KMS-11 (cell line): ENCODE results near the gene SNAPC1.

ENCODE experiments used
- H2AFZ ChIP-seq: fragments of 200-600 bp; sonication (generic); 2 replicates; pipeline ENCODE4 v1.6.1; 2016; ENCODE audit warnings: antibody characterized with exemption, mixed run types, low read depth
- H3K27ac ChIP-seq: fragments of 200-600 bp; sonication (generic); 2 replicates; pipeline ENCODE4 v1.6.1; 2016; ENCODE audit warnings: mild to moderate bottlenecking, mixed run types
- H3K27me3 ChIP-seq: fragments of 200-600 bp; sonication (generic); 2 replicates; pipeline ENCODE4 v1.6.1; 2017; ENCODE audit warnings: mild to moderate bottlenecking, low read depth, mixed run types, moderate library complexity; ENCODE audit not compliant: insufficient read depth
- H3K36me3 ChIP-seq: fragments of 200-600 bp; sonication (generic); 2 replicates; pipeline ENCODE4 v1.6.1; 2017; ENCODE audit warnings: mild to moderate bottlenecking, mixed run types; ENCODE audit not compliant: insufficient read depth
- H3K4me1 ChIP-seq: fragments of 200-600 bp; sonication (generic); 2 replicates; pipeline ENCODE4 v1.6.1; 2016; ENCODE audit warnings: mild to moderate bottlenecking, low read depth, mixed run types; ENCODE audit not compliant: poor library complexity, severe bottlenecking
- H3K4me2 ChIP-seq: fragments of 200-600 bp; sonication (generic); 2 replicates; pipeline ENCODE4 v1.7.0; 2016; ENCODE audit warnings: mild to moderate bottlenecking, mixed run types
- H3K4me3 ChIP-seq: fragments of 200-600 bp; sonication (generic); IDR thresholded peaks from 2 replicates; pipeline ENCODE4 v1.6.1; 2017; ENCODE audit warnings: low read depth, low read length, mixed read lengths; ENCODE audit not compliant: insufficient read depth
- H3K79me2 ChIP-seq: fragments of 200-600 bp; sonication (generic); 2 replicates; pipeline ENCODE4 v1.6.1; 2016; ENCODE audit warnings: low read depth, mixed run types; ENCODE audit not compliant: insufficient read depth
- H3K9ac ChIP-seq: fragments of 200-600 bp; sonication (generic); 2 replicates; pipeline ENCODE4 v1.6.1; 2016; ENCODE audit warnings: mild to moderate bottlenecking, mixed run types
- H4K20me1 ChIP-seq: fragments of 200-600 bp; sonication (generic); 2 replicates; pipeline ENCODE4 v1.6.1; 2016; ENCODE audit warnings: mild to moderate bottlenecking, mixed run types; ENCODE audit not compliant: insufficient read depth
- CTCF ChIP-seq: fragments of 200-600 bp; sonication (generic); conservative IDR thresholded peaks from 2 replicates; pipeline ENCODE4 v1.6.1; 2017; ENCODE audit warnings: low read depth, mild to moderate bottlenecking, antibody characterized with exemption, low read length, moderate library complexity, mixed read lengths

Gene SNAPC1

GRCh38 chr14:61726778-61727658 is 35.2 kb upstream of the SNAPC1 start:
- H3K27me3 ChIP-seq: no peaks in the 10 kb centered on the region
- H3K9ac ChIP-seq: no peak overlapping the region
- no peak overlapping the region for H3K4me3 ChIP-seq
- no peaks in the 10 kb centered on the region for H4K20me1 ChIP-seq
- H3K27ac ChIP-seq: no peak overlapping the region
- no peaks in the 10 kb centered on the region for H3K4me1 ChIP-seq
- H2AFZ ChIP-seq: no peak overlapping the region
- no peak overlapping the region for H3K4me2 ChIP-seq
- no peaks in the 10 kb centered on the region for H3K36me3 ChIP-seq
- H3K79me2 ChIP-seq: no peaks in the 10 kb centered on the region
- TF ChIP-seq CTCF: no peak

- Histone ChIP-seq H4K20me1 (no peaks in the 10 kb centered on the region), H3K4me2 (no peak overlapping the region), H3K4me1 (no peaks in the 10 kb centered on the region)
Measured at GRCh38 chr14:61730756-61731373, 31.4 kb upstream of the SNAPC1 start.

GRCh38 chr14:61733972-61734371 is 28.2 kb upstream of the SNAPC1 start:
- Histone ChIP-seq H3K79me2 (no peaks in the 10 kb centered on the region), H3K27ac (no peak overlapping the region), H3K36me3 (no peaks in the 10 kb centered on the region)

More at GRCh38 chr14:61730756-61731373, 31.4 kb upstream of the SNAPC1 start:
- H3K27me3 ChIP-seq: no peaks in the 10 kb centered on the region
- no peak overlapping the region for H3K4me3 ChIP-seq
- H2AFZ ChIP-seq: no peak overlapping the region
- H3K27ac ChIP-seq: no peak overlapping the region
- no peaks in the 10 kb centered on the region for H3K36me3 ChIP-seq
- H3K9ac ChIP-seq: no peak overlapping the region
- no peaks in the 10 kb centered on the region for H3K79me2 ChIP-seq
- TF ChIP-seq CTCF: peak; percentile 27; the same call in 1 of the 2 replicates

GRCh38 chr14:61736751-61737150 is 25.5 kb upstream of the SNAPC1 start:
- Histone ChIP-seq H3K4me2 (no peak overlapping the region), H3K36me3 (no peaks in the 10 kb centered on the region), H3K27ac (no peak overlapping the region), H3K79me2 (no peaks in the 10 kb centered on the region), H4K20me1 (no peaks in the 10 kb centered on the region), H2AFZ (no peak overlapping the region), H3K27me3 (no peaks in the 10 kb centered on the region), H3K9ac (no peak overlapping the region), H3K4me3 (no peak overlapping the region), H3K4me1 (no peaks in the 10 kb centered on the region)
- no peak for TF ChIP-seq CTCF

More at GRCh38 chr14:61733972-61734371, 28.2 kb upstream of the SNAPC1 start:
- Histone ChIP-seq H4K20me1 (no peaks in the 10 kb centered on the region), H2AFZ (no peak overlapping the region), H3K4me1 (no peaks in the 10 kb centered on the region), H3K27me3 (no peaks in the 10 kb centered on the region), H3K4me3 (no peak overlapping the region), H3K9ac (no peak overlapping the region), H3K4me2 (no peak overlapping the region)
- no peak for TF ChIP-seq CTCF
